ENCODE results near the gene ARPC2.

Gene ARPC2

DNA sequence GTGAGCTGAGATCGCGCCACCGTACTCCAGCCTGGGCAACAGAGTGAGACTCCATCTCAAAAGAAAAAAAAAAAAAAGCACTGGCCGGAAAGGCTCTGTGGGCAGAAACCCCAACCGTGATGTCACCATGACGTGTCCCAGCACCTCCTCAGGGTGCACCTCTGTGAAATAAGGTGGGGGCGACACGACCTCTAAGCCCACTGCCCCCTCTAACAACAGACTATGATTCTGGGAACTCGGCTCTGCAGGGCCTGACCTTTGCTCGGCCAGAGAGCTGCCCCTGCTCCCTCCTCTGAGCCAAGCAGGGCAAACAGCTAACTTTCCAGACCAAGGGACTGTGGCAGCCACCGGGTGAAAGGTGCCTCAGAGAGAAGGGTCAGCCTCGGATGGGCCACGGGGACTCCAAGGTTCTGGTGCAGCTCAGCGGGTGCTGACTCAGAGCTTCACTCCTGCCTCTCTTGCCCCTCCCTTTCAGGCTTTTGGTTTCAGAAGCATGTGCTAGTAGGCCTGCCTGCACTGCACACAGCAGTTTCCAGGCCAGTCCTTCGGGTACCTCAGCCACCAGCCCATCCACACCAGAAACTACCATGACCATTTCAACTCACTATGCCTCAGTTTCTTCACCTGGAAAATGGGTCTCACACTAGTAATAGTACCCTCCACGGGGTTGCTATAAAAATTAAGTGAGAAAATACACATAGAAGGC is 67.3 kb downstream of the ARPC2 start:
- Mint-ChIP-seq H3K27me3 (no peaks in the 10 kb centered on the region), H3K4me3 (peak overlapping the region; percentile 33), H3K9me3 (no peaks in the 10 kb centered on the region), H3K36me3 (peaks cover 39% of the 10 kb centered on the region), H3K4me1 (peaks cover 65% of the 10 kb centered on the region), H3K27ac (peak overlapping the region; percentile 83)
- CTCF ChIA-PET: interaction anchor here (15.2 kb wide), 1 partner anchor 11 kb away, joined by 195 read pairs; the partner anchor contains the start of genes AAMP and PNKD
- peak; percentile 67 for DNase-seq

DNA sequence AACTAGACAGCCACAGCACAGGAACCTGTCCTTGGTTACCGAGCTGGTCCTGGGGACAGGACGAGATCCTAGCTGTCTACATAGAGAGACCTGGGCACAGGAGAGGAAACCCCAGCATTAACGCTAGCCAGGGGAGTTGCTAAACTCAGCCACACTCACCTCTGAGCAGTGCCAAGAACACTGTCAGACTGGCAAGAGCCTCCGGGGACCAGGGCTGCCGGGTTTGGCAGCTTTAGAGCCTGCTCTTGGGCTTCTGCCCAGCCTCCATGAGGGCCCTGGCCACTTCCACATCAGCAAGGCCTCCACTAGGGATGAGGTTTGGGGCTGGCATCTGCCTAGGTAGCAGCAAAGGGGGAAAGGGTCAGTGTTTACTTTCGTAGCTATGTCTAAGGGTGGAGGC is 68.6 kb downstream of the ARPC2 start:
- Mint-ChIP-seq H3K27ac (peak overlapping the region; percentile 95), H3K27me3 (no peaks in the 10 kb centered on the region), H3K9me3 (no peaks in the 10 kb centered on the region), H3K36me3 (peaks cover 34% of the 10 kb centered on the region), H3K4me3 (peak overlapping the region; percentile 91), H3K4me1 (peaks cover 78% of the 10 kb centered on the region)
- CTCF ChIA-PET: interaction anchor here (1.0 to 15.2 kb wide), 2 partner anchors 12 to 27 kb away, joined by 3 to 195 read pairs; partner anchors contain the start of genes AAMP and PNKD
- DNase-seq: no peak

DNA sequence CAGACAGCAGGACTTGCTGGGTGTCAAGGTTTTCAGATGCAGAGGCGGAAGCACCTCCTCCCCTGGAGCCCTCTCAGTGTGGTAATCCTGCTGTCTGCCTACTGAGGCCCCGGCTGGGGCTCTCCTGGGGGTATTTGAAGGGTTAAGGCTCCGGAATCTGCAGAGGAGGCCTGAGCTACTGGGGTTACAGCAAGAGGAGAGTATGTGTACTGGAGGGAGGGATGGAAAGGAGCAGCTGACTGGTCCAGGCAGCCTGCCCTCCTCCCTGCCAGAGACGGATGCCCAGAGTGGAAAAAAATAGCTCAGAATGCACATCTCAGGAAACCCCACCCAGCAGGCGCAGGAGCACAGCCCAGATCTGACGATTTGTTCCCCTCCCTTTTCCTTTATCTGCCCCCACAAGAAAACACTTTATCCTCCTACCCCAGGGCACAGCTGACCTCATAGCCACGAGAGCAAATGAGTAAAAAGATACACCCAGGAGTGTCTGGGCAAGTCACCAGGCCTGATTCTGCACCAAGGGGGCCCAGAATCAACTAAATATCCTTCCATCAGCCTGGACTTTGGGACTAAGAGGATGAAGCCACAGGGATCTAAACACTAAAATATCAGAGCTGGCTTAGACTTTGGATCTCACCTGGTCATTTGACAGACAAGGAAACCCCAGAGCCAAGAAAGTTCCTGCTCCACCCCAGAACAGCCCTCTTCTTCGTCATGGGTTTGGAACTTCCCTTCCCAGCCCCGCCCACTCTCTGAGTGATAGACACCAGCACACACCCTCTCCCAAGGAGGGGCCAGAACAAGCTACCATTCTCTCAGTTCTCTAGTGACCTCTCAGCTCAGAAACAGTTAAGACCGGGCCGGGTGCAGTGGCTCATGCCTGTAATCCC is 69.8 kb downstream of the ARPC2 start:
- DNase-seq: peak; percentile 89
- Mint-ChIP-seq H3K4me3 (peak overlapping the region; percentile 91), H3K27me3 (no peaks in the 10 kb centered on the region), H3K36me3 (peaks cover 29% of the 10 kb centered on the region), H3K4me1 (peaks cover 83% of the 10 kb centered on the region), H3K27ac (peak overlapping the region; percentile 95), H3K9me3 (no peaks in the 10 kb centered on the region)
- CTCF ChIA-PET: interaction anchor here (0.5 to 15.2 kb wide), 7 partner anchors 14 to 103 kb away, joined by 3 to 195 read pairs (median 3); partner anchors contain the start of genes AAMP and PNKD

DNA sequence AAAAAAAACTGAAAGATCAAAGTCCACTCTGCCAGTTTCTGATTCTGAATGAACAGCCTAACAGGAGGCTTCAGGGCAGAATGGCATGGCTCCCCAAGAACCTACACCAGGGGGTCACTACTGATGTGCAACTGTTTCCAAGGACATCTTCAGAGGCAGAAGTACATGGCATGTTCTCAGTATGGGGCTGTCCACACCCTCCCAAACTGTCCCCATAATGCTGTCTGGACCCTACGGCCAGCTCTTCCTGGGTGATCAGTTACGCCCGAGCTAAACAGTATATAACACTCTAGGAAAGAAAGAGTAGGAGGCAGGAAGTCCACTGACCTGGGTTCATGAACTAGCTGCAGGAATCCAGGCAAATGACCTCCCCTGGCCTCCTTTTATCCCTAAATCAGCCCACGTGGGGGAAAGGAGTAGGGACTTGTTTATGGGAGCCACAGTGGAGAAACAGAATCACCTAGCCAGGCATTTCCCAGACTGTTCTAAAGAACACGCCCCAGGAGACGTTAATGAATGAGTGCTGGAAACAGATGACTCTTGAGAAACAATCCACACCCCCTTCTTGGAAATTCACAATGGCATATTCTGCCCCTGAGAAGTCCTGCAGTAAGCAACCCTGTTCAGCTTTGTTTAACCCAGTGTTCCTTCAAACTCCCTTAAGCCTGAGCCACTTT is 72.8 kb downstream of the ARPC2 start:
- peaks cover 26% of the 10 kb centered on the region for H3K36me3 Mint-ChIP-seq
- peak overlapping the region; percentile 78 for H3K4me3 Mint-ChIP-seq
- DNase-seq: no peak
- no peaks in the 10 kb centered on the region for H3K27me3 Mint-ChIP-seq
- peak overlapping the region; percentile 88 for H3K27ac Mint-ChIP-seq
- H3K9me3 Mint-ChIP-seq: no peaks in the 10 kb centered on the region
- CTCF ChIA-PET: interaction anchor here (0.8 to 15.2 kb wide), 7 partner anchors 10 to 562 kb away, joined by 3 to 195 read pairs (median 5); partner anchors contain the start of genes AAMP, CATIP and PNKD
- H3K4me1 Mint-ChIP-seq: peaks cover 88% of the 10 kb centered on the region

DNA sequence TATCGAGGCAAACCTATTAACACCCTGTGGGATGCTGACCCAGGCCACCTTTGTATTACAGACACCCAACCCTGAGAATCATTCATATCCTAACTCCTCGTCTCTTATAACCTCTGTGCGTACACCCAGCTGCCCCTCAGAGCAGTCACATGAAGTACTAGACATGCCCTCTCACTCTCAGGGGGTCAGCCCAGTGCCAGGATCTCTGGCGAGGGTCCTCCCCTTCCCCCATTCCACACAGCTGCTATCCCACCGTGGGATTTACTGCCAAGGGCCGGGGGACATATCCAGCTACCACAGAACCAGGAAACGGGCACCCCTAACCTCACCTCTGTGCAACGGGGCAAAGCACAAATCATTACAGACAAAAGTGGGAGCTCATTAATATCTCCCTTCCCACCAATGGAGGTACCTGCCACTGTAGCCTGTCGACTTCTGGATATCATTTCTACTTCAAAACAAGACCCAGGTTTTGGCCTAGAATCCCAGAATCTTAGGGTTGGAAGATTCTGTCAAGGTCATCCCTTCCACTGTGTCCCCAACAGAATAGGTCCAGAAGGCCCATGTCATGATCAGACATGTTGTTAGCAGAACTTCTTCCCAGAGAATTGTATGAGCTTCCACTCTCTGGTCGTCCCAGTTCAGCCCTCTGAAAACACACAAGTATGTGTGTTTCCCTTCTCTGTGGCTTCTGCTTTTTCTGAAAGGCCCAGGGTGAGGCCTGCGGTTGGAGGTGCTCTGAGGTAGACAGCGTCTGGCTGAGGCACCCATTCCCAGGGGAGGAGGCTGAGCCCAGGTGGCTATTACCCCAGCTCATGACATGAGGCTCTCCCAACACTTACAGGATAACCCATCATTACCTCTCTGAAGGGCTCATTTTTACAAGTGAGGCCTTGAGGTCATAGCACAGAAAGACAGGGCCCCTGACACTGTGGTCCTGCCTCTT is 73.6 kb downstream of the ARPC2 start:
- CTCF ChIA-PET: interaction anchor here (0.6 to 15.2 kb wide), 9 partner anchors 9 to 562 kb away, joined by 3 to 195 read pairs (median 3); partner anchors contain the start of genes AAMP, CATIP and PNKD
- Mint-ChIP-seq H3K27ac (peak overlapping the region; percentile 88), H3K27me3 (peaks cover 4% of the 10 kb centered on the region), H3K4me3 (peak overlapping the region; percentile 78), H3K9me3 (no peaks in the 10 kb centered on the region), H3K4me1 (peaks cover 87% of the 10 kb centered on the region), H3K36me3 (peaks cover 22% of the 10 kb centered on the region)
- DNase-seq: peak; percentile 65

DNA sequence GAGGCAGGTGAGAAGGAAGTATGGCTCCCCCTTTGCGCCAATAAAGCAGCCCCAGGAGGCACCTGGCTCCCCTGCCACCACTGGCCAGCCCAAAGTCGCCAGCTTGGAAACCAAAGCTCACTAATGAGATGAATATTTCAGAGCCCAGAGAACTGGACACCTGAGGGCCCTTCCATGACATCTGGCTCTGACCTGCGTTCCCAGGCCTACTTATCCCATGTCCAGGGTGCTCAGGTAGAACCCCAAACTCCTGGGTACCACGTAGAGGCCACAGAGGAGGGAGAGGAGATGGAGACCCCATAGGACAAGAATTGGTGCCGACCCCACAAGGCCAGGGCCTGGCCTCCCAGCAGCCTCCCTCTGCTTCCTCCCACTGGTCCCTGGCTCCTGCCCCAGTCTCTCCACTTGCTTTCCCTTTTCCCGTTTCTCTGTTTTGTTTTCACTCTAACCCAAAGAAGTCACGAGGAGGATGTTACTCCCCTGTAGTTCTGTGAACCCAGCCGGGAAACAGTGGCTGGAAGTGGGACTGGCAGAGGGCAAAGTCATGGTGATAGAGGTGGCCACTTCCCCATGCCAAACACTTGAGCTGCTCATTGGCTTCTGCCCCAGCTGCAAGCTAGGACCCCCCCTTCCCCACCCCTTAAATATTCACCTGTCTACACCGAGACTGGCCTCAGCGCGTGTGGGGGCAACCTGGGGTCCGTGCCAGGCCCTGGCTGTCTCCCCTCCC is 74.5 kb downstream of the ARPC2 start:
- CTCF ChIA-PET: interaction anchor here (0.6 to 15.2 kb wide), 8 partner anchors 8 to 356 kb away, joined by 3 to 195 read pairs (median 4); partner anchors contain the start of genes AAMP, CATIP and PNKD
- Mint-ChIP-seq H3K4me1 (peaks cover 78% of the 10 kb centered on the region), H3K4me3 (peak overlapping the region; percentile 78), H3K27ac (peak overlapping the region; percentile 88), H3K36me3 (peaks cover 17% of the 10 kb centered on the region), H3K27me3 (peaks cover 4% of the 10 kb centered on the region), H3K9me3 (no peaks in the 10 kb centered on the region)
- DNase-seq: peak; percentile 51

DNA sequence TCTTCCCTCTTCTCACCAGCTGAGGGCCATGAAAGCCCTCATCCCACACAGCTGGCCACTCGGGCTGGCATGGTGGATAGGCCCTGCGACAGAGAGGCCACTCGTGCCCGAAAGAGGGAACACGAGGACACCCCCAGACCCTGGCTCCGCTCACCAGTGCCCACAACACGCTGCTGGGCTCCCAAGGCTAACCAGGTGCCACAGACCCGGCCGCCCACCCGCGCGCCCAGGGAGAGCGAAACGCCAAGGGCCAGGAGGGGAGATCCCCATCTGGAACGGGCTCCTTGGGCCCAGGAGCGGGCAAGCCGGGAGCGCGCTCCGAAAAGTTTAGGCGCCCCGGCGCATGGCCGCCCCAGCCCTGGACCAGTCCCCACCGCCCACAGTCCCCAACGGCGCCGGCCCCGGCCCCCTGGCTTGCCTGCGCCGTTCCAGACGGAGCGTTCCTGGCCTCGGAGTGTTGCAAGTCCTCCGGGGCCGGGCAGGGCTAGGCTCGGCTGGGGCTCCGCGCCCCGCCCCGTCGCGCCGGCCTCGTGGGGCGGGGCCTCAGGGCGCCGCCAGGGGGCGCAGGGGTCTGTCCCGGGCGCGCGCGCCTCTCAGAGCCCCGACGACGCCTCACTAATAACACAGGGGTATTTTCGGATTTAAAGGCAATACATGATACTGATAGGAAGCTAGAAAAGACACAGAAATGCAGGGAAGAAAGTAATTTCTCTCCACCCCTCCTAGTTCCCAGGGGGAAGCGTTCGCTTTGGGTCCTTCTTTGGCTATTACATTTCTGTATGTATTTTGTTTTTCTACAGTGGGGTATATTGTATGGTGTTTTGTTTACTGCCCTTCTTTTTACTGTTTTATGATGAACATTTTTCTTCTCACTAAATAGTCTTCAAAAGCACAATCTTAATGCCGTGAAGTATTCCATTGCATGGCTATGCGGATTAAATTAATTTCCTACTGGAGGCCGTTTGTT is 75.3 kb downstream of the ARPC2 start, which contains the start of gene TMBIM1:
TSS of gene TMBIM1 (minus strand) at position 456 of the 967 bp plus-strand sequence. CDS start 10,362 bp downstream, outside the sequence.
- CTCF ChIA-PET: interaction anchor here (0.6 to 15.2 kb wide), 8 partner anchors 10 to 356 kb away, joined by 3 to 195 read pairs (median 4); partner anchors contain the start of genes AAMP, CATIP and PNKD
- Mint-ChIP-seq H3K36me3 (peaks cover 13% of the 10 kb centered on the region), H3K27me3 (peaks cover 4% of the 10 kb centered on the region), H3K27ac (peak within 1 kb of the TSS; percentile 88), H3K9me3 (no peaks in the 10 kb centered on the region), H3K4me1 (peaks cover 69% of the 10 kb centered on the region), H3K4me3 (peak within 1 kb of the TSS; percentile 78)
- DNase-seq: peak; percentile 82

DNA sequence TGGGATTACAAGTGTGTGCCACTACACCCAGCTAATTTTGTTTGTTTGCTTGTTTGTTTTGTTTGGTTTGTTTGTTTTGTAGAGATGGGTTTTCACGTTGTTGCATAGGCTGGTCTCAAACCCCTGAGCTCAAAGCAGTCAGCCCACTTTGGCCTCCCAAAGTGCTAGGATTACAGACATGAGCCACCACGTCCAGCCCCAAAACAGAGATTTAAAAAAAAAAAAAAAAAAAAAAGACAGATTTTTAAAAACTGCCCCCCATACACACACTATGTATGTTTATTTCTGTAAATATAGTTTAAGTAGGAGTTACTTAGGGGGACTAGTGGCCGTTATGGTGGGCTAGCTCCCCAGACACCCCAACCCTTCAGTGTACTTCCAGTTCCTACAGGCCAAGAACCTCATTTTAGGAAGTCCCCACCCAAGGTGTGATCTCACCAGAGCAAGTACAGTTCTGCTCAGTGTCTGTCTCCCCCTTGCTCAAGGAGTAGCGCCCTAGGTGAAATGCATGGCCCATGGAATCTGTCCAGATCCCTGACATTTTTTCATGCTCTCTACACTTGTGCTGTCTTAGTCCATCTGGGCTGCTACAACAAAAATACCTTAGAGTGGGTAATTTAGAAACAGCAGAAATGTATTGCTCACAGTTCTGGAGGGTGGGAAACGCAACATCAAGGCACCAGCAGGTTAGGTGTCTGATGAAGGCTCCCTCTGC is 76.9 kb downstream of the ARPC2 start:
- Mint-ChIP-seq H3K4me3 (no peak overlapping the region), H3K27me3 (peaks cover 4% of the 10 kb centered on the region), H3K36me3 (peaks cover 8% of the 10 kb centered on the region), H3K9me3 (no peaks in the 10 kb centered on the region), H3K4me1 (peaks cover 55% of the 10 kb centered on the region), H3K27ac (no peak overlapping the region)
- no peak for DNase-seq
- CTCF ChIA-PET: interaction anchor here (0.7 to 15.2 kb wide), 4 partner anchors 21 to 112 kb away, joined by 3 to 195 read pairs (median 8); partner anchors contain the start of genes AAMP, CATIP and PNKD

DNA sequence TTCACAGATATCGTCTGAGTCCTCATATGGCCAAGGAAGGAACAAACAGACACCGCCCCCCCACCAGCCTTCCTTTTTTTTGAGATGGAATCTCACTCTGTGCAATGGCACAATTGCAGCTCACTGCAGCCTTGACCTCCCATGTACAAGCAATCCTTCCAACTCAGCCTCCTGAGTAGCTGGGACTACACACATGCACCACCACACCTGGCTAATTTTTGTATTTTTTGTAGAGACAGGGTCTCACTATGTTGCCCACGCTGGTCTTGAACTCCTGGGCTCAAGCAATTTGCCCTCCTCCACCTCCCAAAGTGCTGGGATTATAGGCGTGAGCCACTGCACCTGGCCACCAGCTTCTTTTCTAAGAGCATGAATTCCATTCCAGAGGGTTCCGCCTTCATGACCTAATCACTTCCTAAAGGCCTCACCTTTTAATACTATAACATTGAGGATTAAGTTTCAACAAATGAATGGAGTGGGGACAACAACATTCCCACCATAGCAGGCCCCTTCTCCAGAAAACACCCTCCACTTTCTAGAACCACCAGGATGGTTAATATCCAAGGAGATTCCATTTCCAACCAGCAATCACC is 77.5 kb downstream of the ARPC2 start:
- H3K27ac Mint-ChIP-seq: peak overlapping the region; percentile 33
- no peaks in the 10 kb centered on the region for H3K9me3 Mint-ChIP-seq
- CTCF ChIA-PET: interaction anchor here (1.0 to 15.2 kb wide), 3 partner anchors 21 to 108 kb away, joined by 3 to 195 read pairs (median 13); partner anchors contain the start of genes AAMP, CATIP and PNKD
- no peak for DNase-seq
- H3K4me1 Mint-ChIP-seq: peaks cover 50% of the 10 kb centered on the region
- peaks cover 5% of the 10 kb centered on the region for H3K36me3 Mint-ChIP-seq
- peaks cover 4% of the 10 kb centered on the region for H3K27me3 Mint-ChIP-seq
- H3K4me3 Mint-ChIP-seq: no peak overlapping the region

DNA sequence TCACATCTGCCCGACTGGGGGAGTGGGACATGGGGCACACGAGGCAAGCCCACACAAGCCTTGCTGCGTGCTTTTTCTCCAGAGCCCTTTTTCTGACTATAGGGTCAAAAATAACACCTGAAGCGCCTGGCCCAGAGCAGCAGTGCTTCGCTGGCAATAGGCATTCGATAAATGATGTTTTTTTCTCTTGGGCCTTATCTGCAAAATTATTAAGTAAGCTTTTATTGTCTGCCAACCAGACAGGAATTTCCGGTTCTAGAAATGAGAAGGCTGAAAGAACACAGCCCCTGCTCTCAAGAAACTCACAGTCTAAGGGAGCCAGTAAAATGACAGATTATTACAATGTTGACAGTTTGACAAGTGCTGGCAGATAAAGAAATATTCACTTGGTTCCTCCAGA is 78.0 kb downstream of the ARPC2 start:
- Mint-ChIP-seq H3K27ac (peak overlapping the region; percentile 33), H3K4me1 (peaks cover 45% of the 10 kb centered on the region), H3K9me3 (no peaks in the 10 kb centered on the region), H3K4me3 (no peak overlapping the region), H3K36me3 (peaks cover 4% of the 10 kb centered on the region), H3K27me3 (peaks cover 6% of the 10 kb centered on the region)
- no peak for DNase-seq
- CTCF ChIA-PET: interaction anchor here (1.0 to 15.2 kb wide), 3 partner anchors 22 to 109 kb away, joined by 3 to 195 read pairs (median 13); partner anchors contain the start of genes AAMP, CATIP and PNKD
